GM10266 (cell line): ENCODE data around the gene KCTD7.
"Not testable (repeated sequence)": the region's sequence is repeated elsewhere in the genome, so short reads cannot be mapped to it uniquely, and the experiment has no call there.

Source experiments
- DNase-seq: peaks from one replicate; pipeline ENCODE4 v3.0.0; 2012; ENCODE audit errors: extremely low spot score
- CTCF ChIP-seq: IDR thresholded peaks from 2 replicates; pipeline ENCODE4 v1.5.1; 2012; ENCODE audit warnings: mild to moderate bottlenecking, low read depth; ENCODE audit not compliant: control insufficient read depth, insufficient read depth; ENCODE audit errors: missing control alignments

KCTD7 gene

GRCh38 chr7:66668677-66669076, 40.0 kb downstream of the KCTD7 start:
- TF ChIP-seq CTCF: no peak
- no peak for DNase-seq

GRCh38 chr7:66669088-66669487, 40.4 kb downstream of the KCTD7 start:
- TF ChIP-seq CTCF: no peak
- DNase-seq: no peak

- DNase-seq: no peak
- TF ChIP-seq CTCF: no peak
Observed at GRCh38 chr7:66669496-66669895, 40.8 kb downstream of the KCTD7 start.

DNA sequence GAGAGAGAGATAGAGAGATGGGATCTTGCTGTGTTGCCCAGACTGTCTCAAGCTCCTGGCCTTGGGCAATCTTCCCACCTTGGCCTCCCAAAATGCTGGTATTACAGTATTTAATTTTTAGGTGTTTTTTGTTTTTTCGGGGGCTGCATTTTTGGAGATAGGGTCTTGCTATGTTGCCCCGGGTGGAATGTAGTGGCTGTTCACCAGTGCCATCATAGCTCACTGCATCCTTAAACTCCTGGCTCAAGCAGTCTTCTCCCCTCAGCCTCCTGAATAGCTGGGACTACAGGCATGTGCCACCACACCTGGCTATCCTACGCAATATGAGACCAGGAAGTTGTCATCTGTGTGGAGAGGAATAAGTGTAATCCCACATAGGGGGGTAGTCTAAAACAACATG, 42.4 kb downstream of the KCTD7 start:
- TF ChIP-seq CTCF: no peak
- no peak for DNase-seq

- not testable (repeated sequence) for DNase-seq
Observed at GRCh38 chr7:66671486-66671885, 42.8 kb downstream of the KCTD7 start.

- not testable (repeated sequence) for DNase-seq
Observed at GRCh38 chr7:66672432-66673123, 43.9 kb downstream of the KCTD7 start.

- not testable (repeated sequence) for DNase-seq
Observed at GRCh38 chr7:66673124-66673640, 44.5 kb downstream of the KCTD7 start.

DNA sequence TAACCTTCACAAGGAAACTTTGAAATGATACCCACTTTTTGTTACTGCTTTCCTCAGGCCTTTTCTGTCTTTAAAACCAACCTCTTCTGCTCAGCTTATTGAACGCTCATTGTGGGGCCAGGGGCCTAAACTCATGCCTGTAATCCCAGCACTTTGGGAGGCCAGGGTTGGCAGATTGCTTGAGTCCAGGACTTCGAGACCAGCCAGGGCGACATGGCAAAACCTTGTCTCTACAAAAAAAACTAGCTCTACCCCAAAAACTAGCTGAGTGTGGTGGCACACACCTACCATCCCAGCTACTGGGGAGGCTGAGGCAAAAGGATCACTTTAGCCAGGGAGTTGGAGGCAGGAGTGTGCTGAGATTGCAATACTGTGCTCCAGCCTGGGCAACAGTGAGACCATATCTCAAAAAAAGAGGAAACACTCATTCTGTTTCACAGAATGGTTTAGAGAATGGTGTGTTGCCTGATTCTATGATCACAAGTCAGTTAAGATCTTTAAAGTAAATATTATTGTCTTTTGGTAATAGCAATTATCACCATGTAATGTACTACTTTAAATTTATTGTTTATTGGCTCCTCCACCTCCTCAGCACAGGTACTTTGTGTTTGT, 51.1 kb downstream of the KCTD7 start:
- no peak for DNase-seq
- TF ChIP-seq CTCF: no peak
